Neural progenitor cell (in vitro differentiated cells): ENCODE data around the gene FRYL. TPM values are rescaled to one million over a fixed set of nuclear protein-coding genes. Genes with fewer than 3 reads are reported as not detected.

Experiments used
- DNase-seq: peaks from one replicate; pipeline ENCODE4 v3.0.0-alpha.2; 2016; ENCODE audit warnings: low spot score
- H2AFZ ChIP-seq: fragments of 200-600 bp; sonication (generic); replicated peaks from 2 replicates; pipeline ENCODE4 v1.6.1; 2016; ENCODE audit warnings: antibody characterized with exemption
- H3F3A ChIP-seq: fragments of 200-600 bp; sonication (generic); 2 replicates; pipeline ENCODE4 v1.6.1; 2016; ENCODE audit warnings: antibody characterized with exemption, low read depth
- H3K27ac ChIP-seq: fragments of 200-600 bp; sonication (generic); 2 replicates; pipeline ENCODE4 v1.5.1; 2016; ENCODE audit warnings: mild to moderate bottlenecking
- H3K27me3 ChIP-seq: fragments of 200-600 bp; sonication (generic); 2 replicates; pipeline ENCODE4 v1.6.1; 2016; ENCODE audit warnings: mild to moderate bottlenecking, moderate library complexity
- H3K36me3 ChIP-seq: fragments of 200-600 bp; sonication (generic); 2 replicates; pipeline ENCODE4 v1.5.1; 2016
- H3K4me1 ChIP-seq: fragments of 200-600 bp; sonication (generic); 2 replicates; pipeline ENCODE4 v1.6.1; 2016; ENCODE audit warnings: mixed run types
- H3K4me2 ChIP-seq: fragments of 200-600 bp; sonication (generic); 2 replicates; pipeline ENCODE4 v1.6.1; 2016
- H3K4me3 ChIP-seq: fragments of 200-600 bp; sonication (generic); 2 replicates; pipeline ENCODE4 v1.5.1; 2016
- H3K79me2 ChIP-seq: fragments of 200-600 bp; sonication (generic); 2 replicates; pipeline ENCODE4 v1.6.1; 2016; ENCODE audit warnings: low read depth
- H3K9ac ChIP-seq: fragments of 200-600 bp; sonication (generic); 2 replicates; pipeline ENCODE4 v1.6.1; 2016
- H3K9me3 ChIP-seq: fragments of 200-600 bp; sonication (generic); 2 replicates; pipeline ENCODE4 v1.5.1; 2016; ENCODE audit warnings: low read depth
- H4K20me1 ChIP-seq: fragments of 200-600 bp; sonication (generic); 2 replicates; pipeline ENCODE4 v1.6.1; 2016; ENCODE audit warnings: low read depth
- H3K27ac Mint-ChIP-seq: 3 replicates; pipeline ENCODE4 v1.8.0; 2021; ENCODE audit warnings: mixed read lengths
- H3K27me3 Mint-ChIP-seq: 2 replicates; pipeline ENCODE4 v1.8.0; 2022; ENCODE audit warnings: low read depth, mild to moderate bottlenecking, inconsistent platforms, moderate library complexity, mixed read lengths; ENCODE audit not compliant: insufficient read depth
- H3K36me3 Mint-ChIP-seq: 3 replicates; pipeline ENCODE4 v1.8.0; 2021; ENCODE audit warnings: mixed read lengths
- H3K4me1 Mint-ChIP-seq: 3 replicates; pipeline ENCODE4 v1.8.0; 2021; ENCODE audit warnings: mixed read lengths
- H3K4me3 Mint-ChIP-seq: 3 replicates; pipeline ENCODE4 v1.8.0; 2021; ENCODE audit warnings: mild to moderate bottlenecking, moderate library complexity, mixed read lengths
- H3K9me3 Mint-ChIP-seq: 3 replicates; pipeline ENCODE4 v1.8.0; 2020; ENCODE audit warnings: mixed read lengths
- CTCF ChIP-seq: fragments of 200-600 bp; sonication (generic); IDR thresholded peaks from 2 replicates; pipeline ENCODE4 v1.5.1; 2017; ENCODE audit warnings: antibody characterized with exemption, mild to moderate bottlenecking
- EZH2 ChIP-seq: fragments of 200-600 bp; sonication (generic); IDR thresholded peaks from 2 replicates; pipeline ENCODE4 v1.6.1; 2017; ENCODE audit warnings: antibody characterized with exemption, mild to moderate bottlenecking, moderate library complexity
- EZH2phosphoT487 ChIP-seq: fragments of 200-600 bp; sonication (generic); IDR thresholded peaks from 2 replicates; pipeline ENCODE4 v1.6.1; 2017; ENCODE audit warnings: antibody characterized with exemption
- total RNA-seq: library from RNA; depleted of rRNA; stranded (reverse); fragments of >200 nt; gene quantifications from 2 replicates; pipeline ENCODE4 v1.2.3, GENCODE V29; 2015; ENCODE audit warnings: low replicate concordance

Gene FRYL
- total RNA-seq, 1 donor from 2014 or later: 70.5 TPM

DNA sequence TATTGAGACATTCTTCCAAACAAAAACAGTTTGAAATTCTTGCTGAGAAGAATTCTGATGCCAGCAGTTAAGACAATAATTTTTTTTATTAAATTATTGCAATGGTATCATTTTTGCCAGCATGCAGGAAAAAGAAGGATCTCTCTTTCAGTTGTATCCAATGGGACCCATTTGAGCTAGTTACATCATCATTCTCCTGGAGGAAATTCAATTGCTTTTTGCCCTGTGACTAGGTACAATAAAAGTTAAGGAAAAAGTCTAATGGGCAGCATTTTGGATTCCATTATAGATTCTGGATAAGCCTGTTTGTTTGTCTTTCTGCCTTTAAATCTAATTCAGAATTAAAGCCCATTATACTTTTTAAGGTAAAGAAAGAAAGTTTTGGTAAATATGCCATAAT lies 10.5 kb upstream of the FRYL start:
- Histone ChIP-seq H3K9ac (no peak overlapping the region), H3K4me1 (peaks cover 23% of the 10 kb centered on the region), H3K36me3 (no peaks in the 10 kb centered on the region), H3K4me2 (no peak overlapping the region), H3K27me3 (no peaks in the 10 kb centered on the region), H3K79me2 (no peaks in the 10 kb centered on the region), H3K27ac (no peak overlapping the region), H2AFZ (no peak overlapping the region), H3F3A (no peaks in the 10 kb centered on the region), H3K4me3 (no peak overlapping the region), H4K20me1 (no peaks in the 10 kb centered on the region), H3K9me3 (no peaks in the 10 kb centered on the region)
- peaks cover 2% of the 10 kb centered on the region for H3K27me3 Mint-ChIP-seq
- TF ChIP-seq EZH2phosphoT487 (no peak), CTCF (no peak), EZH2 (no peak)
- H3K36me3 Mint-ChIP-seq: no peaks in the 10 kb centered on the region
- no peak overlapping the region for H3K4me3 Mint-ChIP-seq
- no peaks in the 10 kb centered on the region for H3K9me3 Mint-ChIP-seq
- peaks cover 4% of the 10 kb centered on the region for H3K4me1 Mint-ChIP-seq
- DNase-seq: no peak
- H3K27ac Mint-ChIP-seq: no peak overlapping the region

DNA sequence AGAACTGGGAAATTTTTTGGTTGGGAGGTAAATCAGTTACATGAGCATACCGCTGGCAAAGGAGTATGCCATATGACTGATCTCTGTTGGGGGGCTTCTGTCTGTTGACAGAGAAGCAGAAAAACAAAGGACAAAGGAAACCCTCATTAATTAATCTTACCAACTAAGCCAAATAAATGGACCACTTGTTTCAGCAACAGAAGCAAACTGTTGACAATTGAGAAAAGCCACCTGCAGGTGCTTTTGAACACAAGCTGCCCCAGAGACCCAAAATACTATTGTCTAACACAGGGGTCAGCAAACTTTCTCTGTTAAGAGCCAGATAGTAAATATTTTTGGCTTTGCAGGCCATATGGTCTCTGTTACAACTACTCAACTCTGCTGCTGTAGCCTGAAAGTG lies 7.0 kb upstream of the FRYL start:
- no peak overlapping the region for H3K4me3 ChIP-seq
- H3K4me1 Mint-ChIP-seq: peaks cover 10% of the 10 kb centered on the region
- no peak overlapping the region for H3K4me3 Mint-ChIP-seq
- DNase-seq: peak; percentile 43
- no peaks in the 10 kb centered on the region for H3K9me3 Mint-ChIP-seq
- H3K9ac ChIP-seq: no peak overlapping the region
- no peaks in the 10 kb centered on the region for H3K27me3 Mint-ChIP-seq
- H3K9me3 ChIP-seq: no peaks in the 10 kb centered on the region
- no peaks in the 10 kb centered on the region for H3K79me2 ChIP-seq
- H2AFZ ChIP-seq: no peak overlapping the region
- no peaks in the 10 kb centered on the region for H4K20me1 ChIP-seq
- no peaks in the 10 kb centered on the region for H3K27me3 ChIP-seq
- H3K4me2 ChIP-seq: peak overlapping the region; percentile 54
- peaks cover 23% of the 10 kb centered on the region for H3K4me1 ChIP-seq
- H3F3A ChIP-seq: no peaks in the 10 kb centered on the region
- TF ChIP-seq CTCF (no peak), EZH2 (no peak), EZH2phosphoT487 (no peak)
- H3K27ac Mint-ChIP-seq: no peak overlapping the region
- no peaks in the 10 kb centered on the region for H3K36me3 Mint-ChIP-seq
- no peaks in the 10 kb centered on the region for H3K36me3 ChIP-seq
- no peak overlapping the region for H3K27ac ChIP-seq

- no peaks in the 10 kb centered on the region for H3K9me3 Mint-ChIP-seq
- Histone ChIP-seq H3K4me1 (peaks cover 23% of the 10 kb centered on the region), H3K27me3 (no peaks in the 10 kb centered on the region), H3K27ac (no peak overlapping the region), H4K20me1 (no peaks in the 10 kb centered on the region), H3K4me2 (peak overlapping the region; percentile 54), H3K4me3 (no peak overlapping the region), H3K79me2 (no peaks in the 10 kb centered on the region), H3K9me3 (no peaks in the 10 kb centered on the region), H3F3A (no peaks in the 10 kb centered on the region), H3K9ac (no peak overlapping the region), H2AFZ (no peak overlapping the region), H3K36me3 (no peaks in the 10 kb centered on the region)
- TF ChIP-seq EZH2phosphoT487 (no peak), EZH2 (no peak), CTCF (no peak)
- H3K36me3 Mint-ChIP-seq: no peaks in the 10 kb centered on the region
- H3K4me3 Mint-ChIP-seq: no peak overlapping the region
- no peak for DNase-seq
- H3K4me1 Mint-ChIP-seq: peaks cover 10% of the 10 kb centered on the region
- peak overlapping the region; percentile 55 for H3K27ac Mint-ChIP-seq
- no peaks in the 10 kb centered on the region for H3K27me3 Mint-ChIP-seq
Observed at GRCh38 chr4:48786549-48786948, 6.5 kb upstream of the FRYL start.
